Panc1 (cell line): ENCODE measurements around the gene LYSET. TPM values are rescaled to one million over a fixed set of nuclear protein-coding genes. Genes with fewer than 3 reads are reported as not detected.
"Not testable (repeated sequence)": the region's sequence is repeated elsewhere in the genome, so short reads cannot be mapped to it uniquely, and the experiment has no call there.

Experiments used
- ATAC-seq: fragments of 200-7000 bp; cut with Tn5 transposase; 2 replicates; pipeline ENCODE4 v1.9.1; 2020; ENCODE audit warnings: mild to moderate bottlenecking, moderate library complexity
- BruUV-seq: library from RNA; stranded (reverse); fragments of 400-500 nt; replicated peaks from 2 replicates; lab custom pipeline; 2021; lab: Mats Ljungman, UMichigan
- CTCF ChIA-PET: fragments of 300-600 bp; sonication (Branson Sonifier 250); formaldehyde crosslinking; loops from one replicate; lab custom pipeline; 2022; ENCODE audit warnings: antibody characterized with exemption; lab: Charles Lee
- POLR2A ChIA-PET: fragments of 300-600 bp; sonication (Branson Sonifier 250); formaldehyde crosslinking; loops from one replicate; lab custom pipeline; 2022; ENCODE audit warnings: antibody characterized with exemption; lab: Charles Lee
- DNase-seq: peaks from one replicate; pipeline ENCODE4 v3.0.0-alpha.2; 2010; ENCODE audit warnings: low read depth, low spot score
- H3K27ac ChIP-seq: 2 replicates; pipeline ENCODE4 v1.5.1; 2011; ENCODE audit warnings: mild to moderate bottlenecking, low read length, inconsistent platforms
- H3K27me3 ChIP-seq: fragments of 200-500 bp; sonication (Bioruptor generic); 2 replicates; pipeline ENCODE4 v1.6.0; 2014; ENCODE audit warnings: low read length, inconsistent platforms; ENCODE audit not compliant: control insufficient read depth, insufficient read depth
- H3K36me3 ChIP-seq: fragments of 200-500 bp; sonication (Bioruptor generic); 2 replicates; pipeline ENCODE4 v1.5.1; 2014; ENCODE audit warnings: inconsistent platforms, mild to moderate bottlenecking, low read length, moderate library complexity; ENCODE audit not compliant: control insufficient read depth, insufficient read depth
- H3K4me1 ChIP-seq: 2 replicates; pipeline ENCODE4 v1.5.1; 2011; ENCODE audit warnings: inconsistent platforms, mild to moderate bottlenecking, low read length, moderate library complexity; ENCODE audit not compliant: control insufficient read depth, insufficient read depth
- H3K4me3 ChIP-seq, 2 experiments: 2 replicates each; pipeline ENCODE4 v1.5.1; 2011 to 2012; ENCODE audit warnings: low read depth in 2 of 2, low read length in 2 of 2, mild to moderate bottlenecking in 2 of 2, inconsistent platforms in 1 of 2, moderate library complexity in 1 of 2
- H3K9me3 ChIP-seq: fragments of 200-500 bp; sonication (Bioruptor generic); 2 replicates; pipeline ENCODE4 v1.5.1; 2014; ENCODE audit warnings: low read depth, mild to moderate bottlenecking, inconsistent platforms, low read length, moderate library complexity; ENCODE audit not compliant: control insufficient read depth, insufficient read depth
- CTCF ChIP-seq: fragments of 450-650 bp; IDR thresholded peaks from 2 replicates; pipeline ENCODE4 v1.5.1; 2017; ENCODE audit warnings: mild to moderate bottlenecking
- POLR2AphosphoS5 ChIP-seq: IDR thresholded peaks from 2 replicates; pipeline ENCODE4 v1.6.1; 2012; ENCODE audit warnings: mild to moderate bottlenecking, low read depth, low read length, moderate library complexity
- REST ChIP-seq, 2 experiments: IDR thresholded peaks; 2 replicates each; pipeline ENCODE4 v1.6.1; 2011 to 2012; ENCODE audit warnings: low read depth in 2 of 2, control low read depth in 1 of 2, low read length in 1 of 2, mild to moderate bottlenecking in 1 of 2, moderate library complexity in 1 of 2; ENCODE audit not compliant: insufficient read depth in 1 of 2
- SIN3A ChIP-seq: IDR thresholded peaks from 2 replicates; pipeline ENCODE4 v1.6.1; 2012; ENCODE audit warnings: low read depth, mild to moderate bottlenecking, low read length, moderate library complexity, borderline replicate concordance; ENCODE audit not compliant: insufficient read depth
- TCF7L2 ChIP-seq: IDR thresholded peaks from 2 replicates; pipeline ENCODE4 v1.6.1; 2011; ENCODE audit warnings: mild to moderate bottlenecking, low read depth, low read length, inconsistent platforms
- in situ Hi-C: cut with HindIII; loops from 2 replicates; pipeline ENCODE4 v1.10.0; 2016; ENCODE audit warnings: low sequenced_read_pairs, low pct_unique_long_range_greater_than_20kb
- intact Hi-C: fragments of 100-400 bp; cut with micrococcal nuclease; formaldehyde crosslinking; loops from one replicate; pipeline ENCODE4 v1.10.0; 2022; ENCODE audit not compliant: unreplicated experiment
- total RNA-seq: library from RNA; stranded (reverse); gene quantifications from one replicate; pipeline ENCODE4 v1.2.1, GENCODE V29; 2021; ENCODE audit not compliant: unreplicated experiment

Gene LYSET
- total RNA-seq, 1 experiment from 2014 or later = 20.9 TPM

GRCh38 chr14:93163564-93163963 is 21.6 kb upstream of the LYSET start:
- Histone ChIP-seq H3K4me3 (no peak overlapping the region), H3K27ac (no peak overlapping the region), H3K4me1 (no peaks in the 10 kb centered on the region), H3K27me3 (no peaks in the 10 kb centered on the region), H3K9me3 (no peaks in the 10 kb centered on the region), H3K36me3 (no peaks in the 10 kb centered on the region)
- ChIA-PET POLR2A (interaction anchor here (0.5 kb wide), 1 partner anchor 173 kb away, joined by 3 read pairs; no protein-coding TSS in a partner anchor), CTCF (no interaction called here)
- in situ Hi-C loops (no loop called here), intact Hi-C loops (no loop called here)
- BruUV-seq = no TSS peak
- ATAC-seq (no peak), DNase-seq (no peak)
- TF ChIP-seq SIN3A (no peak), TCF7L2 (no peak), POLR2AphosphoS5 (no peak), REST (IDR thresholded peaks at IDR 0.05; ENCODE audit: insufficient read depth in 1 of 2, low read depth in 2 of 2, low read length in 1 of 2) (no peak), CTCF (no peak)

GRCh38 chr14:93165271-93166265 is 19.5 kb upstream of the LYSET start:
- H3K4me3 ChIP-seq, in situ Hi-C loops, H3K27ac ChIP-seq, BruUV-seq, CTCF ChIA-PET, H3K9me3 ChIP-seq, ATAC-seq, H3K27me3 ChIP-seq, intact Hi-C loops, DNase-seq, H3K36me3 ChIP-seq, H3K4me1 ChIP-seq, POLR2A ChIA-PET: not testable (repeated sequence)

- H3K4me3 ChIP-seq, H3K4me1 ChIP-seq, intact Hi-C loops, H3K27ac ChIP-seq, BruUV-seq, DNase-seq, H3K36me3 ChIP-seq, CTCF ChIA-PET, H3K9me3 ChIP-seq, in situ Hi-C loops, H3K27me3 ChIP-seq, ATAC-seq: not testable (repeated sequence)
- POLR2A ChIA-PET = interaction anchor here (0.7 kb wide), 1 partner anchor 9 kb away, joined by 7 read pairs; no protein-coding TSS in a partner anchor
Observed at GRCh38 chr14:93168610-93169009, 16.5 kb upstream of the LYSET start.

- DNase-seq, in situ Hi-C loops, H3K27me3 ChIP-seq, intact Hi-C loops, BruUV-seq, POLR2A ChIA-PET, H3K9me3 ChIP-seq, H3K4me3 ChIP-seq, ATAC-seq, H3K27ac ChIP-seq, H3K36me3 ChIP-seq, H3K4me1 ChIP-seq: not testable (repeated sequence)
- CTCF ChIA-PET = interaction anchor here (0.5 to 1.2 kb wide), 4 partner anchors 9 to 56 kb away, joined by 3 to 4 read pairs (median 4); no protein-coding TSS in a partner anchor
Observed at GRCh38 chr14:93169619-93170018, 15.5 kb upstream of the LYSET start.

GRCh38 chr14:93170141-93170540 is 15.0 kb upstream of the LYSET start:
- H3K27me3 ChIP-seq, H3K9me3 ChIP-seq, DNase-seq, H3K36me3 ChIP-seq, intact Hi-C loops, H3K4me1 ChIP-seq, POLR2A ChIA-PET, H3K27ac ChIP-seq, H3K4me3 ChIP-seq, BruUV-seq, ATAC-seq, in situ Hi-C loops: not testable (repeated sequence)
- CTCF ChIA-PET = interaction anchor here (0.7 to 1.2 kb wide), 2 partner anchors 14 to 57 kb away, joined by 4 read pairs; no protein-coding TSS in a partner anchor
